CD4-positive, alpha-beta T cell treated with Interferon alpha-2 for 1 hour (primary cell): ENCODE measurements around the gene SIPA1L3.

Source experiments
- DNase-seq, 2 donors: peaks; one replicate each; pipeline ENCODE4 v3.0.0-alpha.2; 2020 to 2022

The SIPA1L3 gene

DNA sequence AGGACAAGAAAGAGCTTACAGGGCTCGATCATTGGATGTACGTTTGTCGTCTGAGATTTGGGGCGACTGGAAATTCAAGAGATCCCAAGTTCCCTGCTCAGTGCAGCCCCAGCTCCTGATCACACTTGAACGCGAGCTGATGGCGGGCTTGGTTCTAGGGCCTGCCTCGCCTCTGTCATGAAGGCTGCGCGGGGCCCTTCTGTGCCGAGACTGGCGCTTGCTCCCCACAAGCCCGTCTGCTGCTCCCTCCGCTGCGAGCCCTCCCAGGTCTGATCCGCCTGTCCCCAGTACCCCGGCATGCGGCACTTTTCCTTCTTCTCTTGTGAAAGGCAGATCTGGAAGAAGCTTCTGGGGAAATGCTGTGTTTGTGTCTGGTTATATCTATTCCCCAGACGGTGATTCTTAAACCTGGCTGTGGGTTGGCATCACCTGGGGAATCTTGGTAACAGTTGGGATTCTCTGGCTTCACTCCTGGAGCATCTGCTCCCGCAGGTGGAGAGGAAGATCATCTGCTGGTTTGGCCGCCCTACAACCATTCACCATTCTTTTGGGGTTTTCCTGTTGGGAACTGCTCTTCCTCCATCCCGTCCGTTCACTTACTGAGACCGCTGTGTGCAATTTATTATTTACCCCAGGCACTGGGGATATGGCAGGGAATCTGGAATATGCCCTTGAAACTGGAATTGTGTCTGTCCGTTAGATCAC lies 43.6 kb downstream of the SIPA1L3 start:
- no peak for DNase-seq

DNA sequence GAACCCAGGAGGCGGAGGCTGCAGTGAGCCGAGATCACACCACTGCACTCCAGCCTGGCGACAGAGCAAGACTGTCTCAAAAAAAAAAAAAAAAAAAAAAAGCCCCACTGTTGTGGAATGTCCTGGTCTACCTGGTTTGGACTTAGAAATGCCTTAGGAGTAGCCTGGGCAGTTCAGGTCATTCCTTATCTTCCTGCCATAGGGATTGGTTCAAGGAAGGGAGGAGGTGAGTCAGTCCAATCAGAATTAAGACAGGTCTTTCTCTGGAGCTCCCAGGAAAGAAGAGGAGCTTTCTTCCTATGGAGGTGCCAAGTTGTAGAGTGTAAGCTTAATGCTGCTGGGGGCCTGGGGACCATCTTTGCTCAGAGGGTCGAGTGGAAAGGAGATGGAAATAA lies 44.8 kb downstream of the SIPA1L3 start:
- no peak for DNase-seq

- no peak for DNase-seq
Measured at GRCh38 chr19:37953171-37953917, 46.3 kb downstream of the SIPA1L3 start.

GRCh38 chr19:37953918-37954303 lies 46.9 kb downstream of the SIPA1L3 start:
- DNase-seq = no peak

DNA sequence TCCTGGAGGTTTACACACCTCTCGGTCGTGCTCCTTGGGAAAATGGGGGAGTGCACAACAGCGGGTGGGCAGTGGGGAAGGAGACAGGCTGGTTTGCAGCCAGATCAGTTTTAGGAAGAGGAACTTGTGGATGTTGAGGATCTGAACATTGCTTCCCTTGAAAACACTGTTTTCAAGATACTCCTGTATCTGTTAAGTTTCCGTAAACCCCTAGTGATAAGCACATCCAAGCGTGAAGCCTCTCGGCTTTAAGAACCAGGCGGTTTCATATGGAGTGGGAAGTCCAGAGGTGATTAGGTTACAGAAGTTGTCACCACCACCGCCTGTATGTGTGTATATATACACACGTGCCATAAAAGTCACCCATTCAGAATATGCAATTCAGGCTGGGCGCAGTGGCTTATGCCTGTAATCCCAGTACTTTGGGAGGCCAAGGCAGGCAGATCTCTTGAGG lies 47.4 kb downstream of the SIPA1L3 start:
- DNase-seq = no peak

GRCh38 chr19:37955986-37956385 lies 49.0 kb downstream of the SIPA1L3 start:
- no peak for DNase-seq

DNA sequence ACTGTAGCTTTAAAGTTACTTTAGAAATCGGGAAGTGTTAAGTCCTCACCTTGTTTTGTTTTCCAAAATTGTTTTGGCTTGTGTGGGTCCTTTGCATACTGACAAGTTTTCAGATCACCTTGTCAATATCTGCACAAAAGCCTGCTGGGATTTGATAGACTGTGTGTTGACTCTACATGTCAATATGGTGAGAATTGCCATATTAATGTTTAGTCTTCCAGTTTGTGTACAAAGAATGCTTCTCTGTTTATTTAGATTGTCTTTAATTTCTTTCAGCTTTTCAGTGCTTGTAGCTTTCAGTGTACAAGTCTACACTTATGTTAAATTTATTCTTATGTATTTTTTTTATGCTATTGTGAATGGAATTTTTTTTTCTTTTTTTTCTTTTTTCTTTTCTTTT lies 50.2 kb downstream of the SIPA1L3 start:
- no peak for DNase-seq

- no peak for DNase-seq
Measured at GRCh38 chr19:37959665-37960114, 52.7 kb downstream of the SIPA1L3 start.

- DNase-seq = no peak
Measured at GRCh38 chr19:37961198-37961597, 54.2 kb downstream of the SIPA1L3 start.

- no peak for DNase-seq
Measured at GRCh38 chr19:37963190-37963936, 56.4 kb downstream of the SIPA1L3 start.

DNA sequence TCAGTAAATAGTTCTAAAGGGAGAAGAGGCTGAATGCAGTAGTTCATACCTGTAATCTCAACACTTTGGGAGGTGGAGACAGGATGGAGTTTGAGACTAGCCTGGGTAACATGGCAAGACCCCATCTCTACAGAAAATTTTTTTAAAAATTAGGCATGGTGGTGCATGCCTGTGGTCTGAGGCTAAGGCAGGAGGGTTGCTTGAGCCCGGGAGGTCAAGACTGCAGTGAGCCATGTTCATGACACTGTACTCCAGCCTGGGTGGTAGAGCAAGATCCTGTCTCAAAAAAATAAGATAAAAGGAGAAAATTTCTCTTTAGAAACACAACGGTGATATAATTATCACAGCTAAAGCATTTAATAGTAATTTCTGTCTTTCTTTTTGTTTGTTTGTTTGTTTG lies 57.1 kb downstream of the SIPA1L3 start:
- DNase-seq = no peak

GRCh38 chr19:37966211-37966661 lies 59.2 kb downstream of the SIPA1L3 start:
- no peak for DNase-seq

DNA sequence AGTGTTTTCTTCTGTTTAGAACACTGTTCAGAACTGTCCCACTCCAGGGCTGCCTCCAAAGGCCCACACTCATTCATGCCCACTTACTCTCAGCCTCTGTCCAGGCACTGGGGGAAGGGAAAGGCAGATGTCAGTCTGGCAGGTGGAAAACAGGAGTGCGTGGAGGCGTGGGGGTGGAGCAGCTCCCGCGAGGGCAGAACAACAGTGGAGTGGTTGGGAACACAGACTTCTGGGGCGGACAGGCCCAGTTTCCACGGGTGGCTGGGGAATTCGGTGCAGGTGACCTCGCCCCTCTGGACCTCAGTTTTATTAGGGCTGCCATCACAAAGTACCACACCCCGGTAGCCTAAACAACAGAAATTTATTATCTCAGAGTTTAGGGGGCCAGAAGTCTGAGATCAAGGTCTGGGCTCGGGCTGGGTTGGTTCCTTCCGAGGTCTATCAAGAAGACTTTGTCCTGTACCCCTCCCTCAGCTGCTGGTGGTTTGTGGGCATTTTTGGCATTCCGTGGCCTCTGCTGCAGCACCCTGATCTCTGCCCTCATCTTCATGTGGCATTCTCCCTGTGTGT lies 59.7 kb downstream of the SIPA1L3 start:
- no peak for DNase-seq

GRCh38 chr19:37969695-37970094 lies 62.7 kb downstream of the SIPA1L3 start:
- DNase-seq = no peak

DNA sequence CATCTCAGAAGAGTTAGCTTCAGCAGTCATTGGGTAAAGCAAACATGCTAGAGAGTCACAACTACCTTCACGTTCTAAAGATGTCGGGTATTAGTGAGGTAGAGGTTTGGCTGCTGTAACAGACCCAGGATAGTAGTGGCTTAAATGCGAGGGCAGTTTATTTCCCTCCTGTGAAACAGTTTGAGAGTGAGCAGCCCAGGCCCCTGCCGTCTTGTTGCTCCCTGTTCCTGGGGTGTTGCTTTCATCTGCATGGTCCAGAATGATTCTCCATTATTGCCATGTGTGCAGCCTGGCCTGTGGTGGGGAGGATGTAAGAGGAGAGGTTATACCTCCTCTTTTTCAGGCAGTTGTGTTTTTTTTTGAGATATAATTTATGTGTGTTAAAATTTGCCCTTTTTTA lies 63.7 kb downstream of the SIPA1L3 start:
- no peak for DNase-seq

GRCh38 chr19:37972803-37973202 lies 65.8 kb downstream of the SIPA1L3 start:
- DNase-seq = no peak

GRCh38 chr19:37973666-37974065 lies 66.7 kb downstream of the SIPA1L3 start:
- no peak for DNase-seq

DNA sequence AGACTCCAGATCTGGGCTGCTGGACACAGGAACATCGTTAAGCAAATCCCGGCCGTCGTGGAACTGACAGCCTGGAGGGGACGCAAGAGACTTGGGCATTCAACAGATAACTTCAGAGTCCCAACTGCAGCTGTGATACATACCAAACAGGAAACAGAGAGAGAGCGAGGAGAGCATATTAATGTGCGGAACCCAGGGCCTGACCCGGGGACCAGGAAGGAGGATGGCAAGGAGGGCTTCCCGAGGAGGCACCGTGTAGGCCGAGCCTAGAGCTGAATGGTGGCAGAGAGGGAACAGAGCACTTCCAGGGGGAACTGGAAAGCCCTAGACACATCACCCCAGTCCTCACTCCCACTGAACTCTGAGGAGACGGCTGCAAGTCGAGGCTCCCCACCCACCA lies 68.1 kb downstream of the SIPA1L3 start:
- peak in 1 of 2 donors; percentile 10 for DNase-seq

DNA sequence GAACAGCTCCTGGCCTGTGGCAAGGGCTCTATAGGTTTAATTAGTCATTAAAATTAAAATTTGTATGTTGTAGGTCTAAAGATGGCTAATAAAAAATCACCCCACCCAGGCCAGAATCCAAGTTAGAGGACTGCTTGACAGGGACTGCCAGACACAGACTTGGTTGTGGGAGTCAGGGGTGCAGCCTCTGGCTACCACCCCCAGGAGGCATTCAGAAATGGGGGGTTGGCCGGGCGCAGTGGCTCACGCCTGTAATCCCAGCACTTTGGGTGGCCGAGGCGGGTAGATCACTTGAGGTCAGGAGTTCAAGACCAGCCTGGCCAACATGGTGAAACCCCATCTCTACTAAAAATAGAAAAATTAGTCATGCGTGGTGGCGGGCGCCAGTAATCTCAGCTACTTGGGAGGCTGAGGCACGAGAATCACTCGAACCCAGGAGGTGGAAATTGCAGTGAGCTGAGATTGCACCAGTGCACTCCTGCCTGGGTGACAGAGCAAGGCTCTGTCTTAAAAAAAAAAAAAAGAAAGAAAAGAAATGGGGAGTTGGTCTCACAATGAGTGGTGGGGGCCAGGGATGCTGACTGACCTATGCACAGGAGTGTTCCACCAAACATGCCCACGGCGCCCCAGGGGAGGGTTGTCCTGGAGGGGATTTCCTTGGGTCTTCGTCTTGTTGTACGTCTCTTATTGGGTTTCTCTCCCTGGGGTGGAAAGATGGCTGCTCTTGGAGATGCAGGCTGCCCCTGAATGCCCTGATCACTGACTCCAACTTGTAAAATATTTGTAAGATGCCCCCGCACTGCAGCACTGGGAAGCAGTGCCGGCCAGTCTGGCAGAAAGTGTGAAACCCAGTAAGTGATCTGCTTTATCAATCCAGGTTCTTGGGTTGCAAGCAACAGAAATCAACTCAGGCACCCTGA lies 68.8 kb downstream of the SIPA1L3 start:
- no peak for DNase-seq

DNA sequence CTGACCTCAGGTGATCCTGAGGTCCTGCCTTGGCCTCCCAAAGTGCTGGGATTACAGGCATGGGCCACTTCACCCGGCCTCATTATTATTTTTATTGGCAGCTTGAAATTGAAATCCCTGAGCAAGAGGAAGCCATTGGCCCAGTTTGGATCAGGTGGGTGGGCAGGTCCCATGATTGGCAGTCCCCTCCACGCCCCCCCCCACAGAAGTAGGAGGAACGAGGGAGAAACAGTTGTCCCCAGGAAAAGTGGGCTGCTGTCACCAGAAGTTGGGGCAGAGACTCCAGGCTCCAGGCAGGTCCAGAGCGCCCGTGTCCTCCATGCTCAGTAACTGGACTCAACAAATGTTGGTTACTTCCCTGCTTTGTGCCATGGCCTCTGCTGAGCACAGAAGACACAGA lies 70.4 kb downstream of the SIPA1L3 start:
- DNase-seq = no peak

DNA sequence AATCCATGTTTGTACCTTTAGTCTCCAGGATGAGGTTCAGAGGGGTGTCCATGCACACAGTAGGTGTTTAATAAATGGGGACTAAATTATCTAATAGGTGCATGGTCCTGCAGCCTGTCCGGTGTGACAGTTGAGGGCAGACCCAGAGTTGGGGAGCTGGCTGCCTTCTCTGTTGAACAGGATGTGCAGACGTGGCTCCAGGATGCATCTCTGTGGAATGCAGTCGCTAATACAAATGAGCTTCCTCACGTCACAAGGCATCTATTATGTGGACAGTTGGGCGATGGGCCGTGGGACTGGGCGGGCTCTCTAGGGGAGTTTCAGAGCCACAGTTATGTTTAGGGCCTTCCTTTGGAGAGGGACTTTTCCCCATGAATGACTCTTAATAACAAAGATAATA lies 71.0 kb downstream of the SIPA1L3 start:
- DNase-seq = no peak

DNA sequence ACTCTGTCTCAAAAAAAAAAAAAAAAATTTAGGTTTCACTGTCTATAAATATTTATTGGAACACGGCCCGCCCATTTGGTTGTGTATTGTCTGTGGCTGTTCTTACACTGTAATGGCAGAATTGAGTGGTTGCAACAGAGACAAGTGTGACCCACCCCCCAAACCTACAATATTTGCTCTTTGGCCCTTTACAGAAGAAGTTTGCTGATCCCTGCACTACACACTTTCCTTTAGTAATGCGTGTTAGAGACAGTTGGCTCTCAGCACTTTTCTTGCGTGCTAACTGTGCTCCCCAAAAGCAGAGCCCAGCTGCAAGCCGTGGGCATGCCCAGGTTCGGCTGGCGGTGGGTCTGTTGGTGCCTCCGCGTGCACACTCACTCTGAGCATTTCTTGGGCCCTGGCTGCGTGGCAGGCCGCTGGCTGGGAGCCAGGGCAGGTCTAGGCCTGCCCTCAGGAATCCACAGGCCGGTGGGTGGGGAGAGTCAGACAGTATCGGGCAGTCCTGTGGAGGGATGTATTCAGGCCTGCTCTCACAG lies 72.6 kb downstream of the SIPA1L3 start:
- no peak for DNase-seq
